MM.1S (cell line): Measurements from ENCODE around the gene RAPGEF4.

Experiments
- EZH2 ChIP-seq: fragments of 300-600 bp; sonication (generic); optimal IDR thresholded peaks from 2 replicates; pipeline ENCODE3; 2017; ENCODE audit warnings: low read depth, mild to moderate bottlenecking, antibody characterized with exemption, low read length, mixed read lengths
- TF ChIP-seq, protein P1 (sequence below): fragments of 300-600 bp; sonication (generic); IDR thresholded peaks from 2 replicates; pipeline ENCODE4 v1.5.1; 2016; ENCODE audit warnings: antibody characterized with exemption, low read length, mixed read lengths

- TF ChIP-seq, protein P1, sequence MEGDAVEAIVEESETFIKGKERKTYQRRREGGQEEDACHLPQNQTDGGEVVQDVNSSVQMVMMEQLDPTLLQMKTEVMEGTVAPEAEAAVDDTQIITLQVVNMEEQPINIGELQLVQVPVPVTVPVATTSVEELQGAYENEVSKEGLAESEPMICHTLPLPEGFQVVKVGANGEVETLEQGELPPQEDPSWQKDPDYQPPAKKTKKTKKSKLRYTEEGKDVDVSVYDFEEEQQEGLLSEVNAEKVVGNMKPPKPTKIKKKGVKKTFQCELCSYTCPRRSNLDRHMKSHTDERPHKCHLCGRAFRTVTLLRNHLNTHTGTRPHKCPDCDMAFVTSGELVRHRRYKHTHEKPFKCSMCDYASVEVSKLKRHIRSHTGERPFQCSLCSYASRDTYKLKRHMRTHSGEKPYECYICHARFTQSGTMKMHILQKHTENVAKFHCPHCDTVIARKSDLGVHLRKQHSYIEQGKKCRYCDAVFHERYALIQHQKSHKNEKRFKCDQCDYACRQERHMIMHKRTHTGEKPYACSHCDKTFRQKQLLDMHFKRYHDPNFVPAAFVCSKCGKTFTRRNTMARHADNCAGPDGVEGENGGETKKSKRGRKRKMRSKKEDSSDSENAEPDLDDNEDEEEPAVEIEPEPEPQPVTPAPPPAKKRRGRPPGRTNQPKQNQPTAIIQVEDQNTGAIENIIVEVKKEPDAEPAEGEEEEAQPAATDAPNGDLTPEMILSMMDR = no peak
- TF ChIP-seq EZH2 = no peak
These were observed 284.1 kb downstream of the RAPGEF4 start for GRCh38 chr2:173019755-173020154.
